NCI-H1092 (cell line): ENCODE measurements around the gene BEX5.
"Not testable (repeated sequence)": the region's sequence is repeated elsewhere in the genome, so short reads cannot be mapped to it uniquely, and the experiment has no call there.

Source experiments
- DNase-seq: peaks from one replicate; lab custom pipeline; 2025; lab: John Stamatoyannopoulos, UW

BEX5 gene

GRCh38 chrX:102155806-102156179 lies at the start of gene BEX5:
Gene BEX5, minus strand, starts transcription at chrX:102155977. Its CDS starts 1,712 bp downstream, at chrX:102154265.
- peak; percentile 80 for DNase-seq

DNA sequence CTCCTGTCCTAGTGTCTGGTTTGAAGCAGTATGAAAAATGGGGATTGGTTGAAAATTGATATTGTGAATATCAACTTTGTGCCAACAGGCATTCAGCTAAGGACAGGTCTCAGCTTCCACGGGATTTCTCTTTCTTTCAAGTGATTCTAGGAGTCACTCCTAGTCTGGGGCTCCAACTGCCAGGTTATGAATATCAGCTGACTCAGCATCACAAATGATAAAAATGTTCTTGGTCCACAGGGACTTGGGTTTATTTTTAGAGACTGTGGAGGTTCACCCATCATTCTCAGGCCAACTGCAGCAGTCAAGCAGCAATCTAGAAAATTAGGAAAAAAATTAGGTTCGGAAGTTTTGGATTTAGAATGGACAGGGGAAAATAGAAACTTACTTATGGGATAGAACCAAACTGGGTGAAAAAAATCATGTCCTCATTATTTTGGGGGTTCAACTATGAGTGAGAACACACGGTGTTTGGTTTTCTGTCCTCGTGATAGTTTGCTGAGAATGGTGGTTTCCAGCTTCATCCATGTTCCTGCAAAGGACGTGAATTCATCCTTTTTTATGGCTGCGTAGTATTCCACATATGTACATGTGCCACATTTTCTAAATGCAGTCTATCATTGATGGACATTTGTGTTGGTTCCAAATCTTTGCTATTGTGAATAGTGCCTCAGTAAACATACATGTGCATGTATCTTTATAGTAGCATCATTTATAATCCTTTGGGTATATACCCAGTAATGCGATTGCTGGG lies 30.4 kb upstream of the BEX5 start:
- DNase-seq, result no peak

- DNase-seq, result no peak
Observed at GRCh38 chrX:102154900-102155805, 624 bp downstream of the BEX5 start.

GRCh38 chrX:102154218-102154860 lies 1.4 kb downstream of the BEX5 start:
- DNase-seq, result peak; percentile 6

DNA sequence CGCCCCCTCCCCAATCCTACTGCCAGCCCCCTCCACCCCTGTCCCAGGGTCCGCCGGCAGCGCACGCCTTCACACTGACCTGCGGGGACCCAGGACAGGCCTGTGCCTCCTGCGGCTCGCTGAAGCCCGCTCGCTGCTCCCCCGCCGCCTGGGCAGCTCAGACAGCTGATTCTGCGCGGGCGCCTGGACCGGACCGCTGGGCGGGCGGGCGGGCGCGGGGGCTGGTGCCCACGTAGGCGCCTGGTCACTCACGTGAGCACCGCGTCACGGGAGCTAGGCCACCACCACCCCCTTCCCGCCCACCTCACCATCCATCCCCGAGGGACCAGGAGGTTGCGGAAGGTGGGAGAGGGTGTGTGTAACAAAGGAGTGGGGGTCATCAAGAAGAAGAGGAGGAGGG lies 13.5 kb downstream of the BEX5 start, which contains the start of gene TCEAL6:
TSS of gene TCEAL6 (minus strand) at position 208 of the 400 bp plus-strand sequence.
- not testable (repeated sequence) for DNase-seq

- DNase-seq, result not testable (repeated sequence)
Observed at GRCh38 chrX:102141631-102142030, 14.1 kb downstream of the BEX5 start.

- not testable (repeated sequence) for DNase-seq
Observed at GRCh38 chrX:102140876-102141275, 14.9 kb downstream of the BEX5 start.

DNA sequence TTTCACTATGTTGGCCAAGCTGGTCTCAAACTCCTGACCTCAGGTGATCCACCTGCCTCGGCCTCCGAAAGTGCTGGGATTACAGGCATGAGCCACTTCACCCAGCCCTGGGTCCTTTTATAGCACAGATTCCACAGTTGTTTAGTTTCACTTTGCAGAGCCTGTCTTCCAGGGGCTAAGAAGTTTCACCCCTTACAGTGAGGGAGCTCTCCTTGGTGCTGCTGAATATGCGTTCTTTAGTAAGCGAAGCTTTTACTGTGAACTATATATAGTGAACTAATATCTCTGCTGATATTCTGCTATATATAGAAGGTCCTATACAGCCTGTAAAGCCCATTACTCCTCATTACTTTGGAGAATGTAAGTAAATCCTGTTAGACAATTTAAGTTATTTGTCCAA lies 17.7 kb downstream of the BEX5 start:
- DNase-seq, result no peak

- no peak for DNase-seq
Observed at GRCh38 chrX:102129473-102129872, 26.3 kb downstream of the BEX5 start.

GRCh38 chrX:102126863-102127262 lies 28.9 kb downstream of the BEX5 start:
- no peak for DNase-seq

DNA sequence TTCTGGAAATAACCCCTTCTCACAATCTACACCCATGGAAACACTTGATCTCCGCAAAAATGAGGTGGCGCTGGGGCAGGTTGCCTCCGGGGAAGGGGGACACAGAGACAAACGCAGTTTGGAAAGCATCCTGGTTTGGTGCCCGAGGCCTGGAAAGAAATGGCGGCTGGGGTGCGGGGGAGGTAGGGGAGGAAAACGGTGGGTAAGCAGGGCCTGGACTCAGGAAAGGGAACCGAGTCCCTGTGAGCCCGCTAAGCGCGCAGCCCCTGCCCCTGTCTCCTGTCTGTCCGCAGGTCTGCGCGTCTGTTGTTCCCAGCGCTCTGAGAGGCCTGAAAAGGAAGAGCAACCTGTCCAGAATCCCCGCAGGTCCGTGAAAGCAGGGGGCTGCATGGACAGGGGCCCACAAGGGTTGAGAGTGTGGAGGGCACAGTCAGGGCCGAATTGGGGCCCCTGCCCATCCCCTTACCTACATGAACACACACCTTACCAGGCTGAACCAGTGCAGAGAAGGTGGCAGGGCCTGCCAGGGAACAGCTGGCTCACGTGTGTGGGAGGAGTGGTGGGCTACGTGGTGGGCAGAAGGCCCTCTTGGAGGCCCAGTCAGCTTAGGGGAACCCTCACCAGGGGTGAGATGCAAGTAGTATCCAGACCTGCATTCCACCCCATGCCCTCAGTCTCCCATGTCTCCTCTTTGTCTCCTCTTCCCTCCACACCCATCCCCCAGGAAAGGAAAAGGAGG lies 29.5 kb downstream of the BEX5 start:
- DNase-seq, result not testable (repeated sequence)

DNA sequence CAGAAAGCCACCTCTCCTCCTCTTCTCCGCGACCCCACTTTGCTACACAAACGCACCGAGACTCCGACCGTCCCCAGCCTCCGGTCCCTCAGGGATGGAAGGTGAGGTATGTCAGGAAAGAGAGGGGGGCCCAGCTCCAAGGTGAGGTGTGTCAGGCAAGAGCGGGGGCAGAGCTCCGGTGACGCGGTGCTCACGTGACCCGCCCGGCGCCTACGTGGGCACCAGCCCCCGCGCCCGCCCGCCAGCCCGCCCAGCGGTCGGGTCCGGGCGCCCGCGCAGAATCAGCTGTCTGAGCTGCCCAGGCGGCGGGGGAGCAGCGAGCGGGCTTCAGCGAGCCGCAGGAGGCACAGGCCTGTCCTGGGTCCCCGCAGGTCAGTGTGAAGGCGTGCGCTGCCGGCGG lies 30.3 kb downstream of the BEX5 start, which contains the start of gene TCEAL2:
TSS of gene TCEAL2 (plus strand) at position 244 of the 400 bp plus-strand sequence. CDS start 1,152 bp downstream, outside the sequence.
- peak; percentile 8 for DNase-seq

GRCh38 chrX:102125014-102125413 lies 30.8 kb downstream of the BEX5 start:
- DNase-seq, result not testable (repeated sequence)

DNA sequence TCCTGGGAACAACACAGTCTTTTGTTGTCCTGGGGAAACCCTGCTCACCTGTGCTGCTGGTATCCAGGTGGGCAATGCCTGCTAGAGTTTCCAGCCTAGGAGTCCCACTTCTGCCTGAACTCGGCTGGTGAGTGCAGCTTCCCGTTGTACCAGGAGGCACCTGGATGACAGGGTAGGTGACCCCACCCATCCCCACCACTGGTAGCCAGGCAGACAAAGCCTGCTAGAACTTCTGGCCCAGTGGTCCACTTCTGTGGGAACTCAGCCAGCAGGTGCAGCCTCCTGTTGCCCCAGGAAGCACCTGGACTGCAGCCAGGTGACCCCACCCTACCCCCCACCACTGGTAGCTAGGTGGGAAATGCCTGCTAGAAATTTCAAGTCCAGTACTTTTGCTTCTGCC lies 40.0 kb downstream of the BEX5 start:
- DNase-seq, result no peak

DNA sequence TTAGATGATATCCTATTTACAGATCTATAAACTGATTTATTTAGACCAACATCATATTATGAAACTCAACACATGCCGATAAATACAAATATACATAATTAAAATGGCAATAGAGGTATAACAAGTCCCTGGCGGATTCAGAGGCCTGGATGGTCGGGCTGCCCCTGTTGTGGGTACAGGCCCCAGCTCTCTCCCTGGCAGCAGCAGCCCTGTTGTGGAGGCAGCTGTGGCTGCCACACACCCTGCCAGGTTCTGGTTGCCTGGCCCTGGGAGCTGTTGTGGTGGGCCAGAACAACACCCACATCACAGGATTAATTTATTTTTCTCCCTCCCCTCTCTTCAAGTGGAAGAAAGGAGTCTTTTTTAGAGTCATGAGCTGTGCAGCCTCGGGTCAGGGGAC lies 42.4 kb downstream of the BEX5 start:
- DNase-seq, result no peak
